H1 (cell line): ENCODE measurements around the gene C1GALT1C1. TPM values are rescaled to one million over a fixed set of nuclear protein-coding genes. Genes with fewer than 3 reads are reported as not detected.

Source experiments
- CTCF ChIA-PET: fragments of 300-600 bp; sonication (Branson Sonifier 250); formaldehyde crosslinking; loops from one replicate; lab custom pipeline; 2021; ENCODE audit not compliant: partially characterized antibody; lab: Charles Lee
- POLR2A ChIA-PET: fragments of 300-600 bp; sonication (Branson Sonifier 250); formaldehyde crosslinking; loops from one replicate; lab custom pipeline; 2021; ENCODE audit warnings: inconsistent platforms; ENCODE audit not compliant: partially characterized antibody; lab: Charles Lee
- DNase-seq, 2 experiments: peaks; one replicate each; pipeline versions ENCODE4 v3.0.0 to v3.0.0-alpha.2; 2010 to 2022; ENCODE audit warnings: low spot score in 2 of 2, low read depth in 1 of 2, mixed read lengths in 1 of 2
- FAIRE-seq: peaks from 2 replicates; lab custom pipeline; 2011; peaks lifted over from hg19 to GRCh38; lab: Jason Lieb, UNC
- H2AFZ ChIP-seq: 2 replicates; pipeline ENCODE4 v1.8.1; 2012; ENCODE audit warnings: low read length, inconsistent platforms
- H2AK5ac ChIP-seq: 2 replicates; pipeline ENCODE4 v1.6.1; 2013; ENCODE audit warnings: low read depth, low read length
- H2BK120ac ChIP-seq: replicated peaks from 2 replicates; pipeline ENCODE3; 2013; ENCODE audit warnings: low read depth, low read length, inconsistent platforms
- H2BK12ac ChIP-seq: 2 replicates; pipeline ENCODE4 v1.6.1; 2013; ENCODE audit warnings: low read depth, low read length
- H2BK15ac ChIP-seq: 2 replicates; pipeline ENCODE4 v1.6.1; 2013; ENCODE audit warnings: low read length
- H2BK20ac ChIP-seq: 2 replicates; pipeline ENCODE4 v1.6.1; 2013; ENCODE audit warnings: low read length
- H2BK5ac ChIP-seq: 2 replicates; pipeline ENCODE4 v1.6.1; 2013; ENCODE audit warnings: low read depth, low read length
- H3K14ac ChIP-seq: 2 replicates; pipeline ENCODE4 v1.6.1; 2013; ENCODE audit warnings: inconsistent platforms; ENCODE audit not compliant: insufficient read length
- H3K18ac ChIP-seq: 2 replicates; pipeline ENCODE4 v1.6.1; 2013; ENCODE audit warnings: low read length; ENCODE audit errors: extremely low read depth
- H3K23ac ChIP-seq: 2 replicates; pipeline ENCODE4 v1.6.1; 2013; ENCODE audit warnings: inconsistent platforms; ENCODE audit not compliant: insufficient read length
- H3K23me2 ChIP-seq: 2 replicates; pipeline ENCODE4 v1.6.1; 2013; ENCODE audit warnings: low read depth, low read length
- H3K27ac ChIP-seq: 2 replicates; pipeline ENCODE4 v1.6.1; 2011; ENCODE audit warnings: low read depth, low read length, inconsistent platforms
- H3K27me3 ChIP-seq, 4 experiments: replicated peaks in 1 of 4; 1 replicate in 1 of 4; 2 replicates in 3 of 4; pipeline versions ENCODE4 v1.6.1 to v1.8.1; 2011 to 2013; ENCODE audit warnings: low read length in 3 of 4, mild to moderate bottlenecking in 3 of 4, inconsistent platforms in 2 of 4, mixed read lengths in 2 of 4, moderate library complexity in 1 of 4; ENCODE audit not compliant: control insufficient read depth in 3 of 4, insufficient read depth in 3 of 4; ENCODE audit errors: extremely low read depth in 1 of 4
- H3K36me3 ChIP-seq, 4 experiments: 2 replicates each; pipeline versions ENCODE4 v1.6.1 to v1.8.1; 2011 to 2013; ENCODE audit warnings: mild to moderate bottlenecking in 4 of 4, low read length in 3 of 4, moderate library complexity in 2 of 4, control low read depth in 1 of 4, inconsistent platforms in 1 of 4; ENCODE audit not compliant: insufficient read depth in 4 of 4, control insufficient read depth in 2 of 4
- H3K4ac ChIP-seq: replicated peaks from 2 replicates; pipeline ENCODE3; 2013; ENCODE audit warnings: low read length, low read depth, mixed read lengths, inconsistent platforms; ENCODE audit not compliant: insufficient read length
- H3K4me1 ChIP-seq, 4 experiments: replicated peaks in 1 of 4; 1 replicate in 1 of 4; 2 replicates in 3 of 4; pipeline versions ENCODE4 v1.6.1 to v1.8.1; 2011 to 2013; ENCODE audit warnings: low read length in 3 of 4, inconsistent platforms in 2 of 4, mixed read lengths in 1 of 4; ENCODE audit not compliant: insufficient read depth in 4 of 4, control insufficient read depth in 3 of 4
- H3K4me2 ChIP-seq, 2 experiments: 2 replicates each; pipeline versions ENCODE4 v1.6.1 to v1.8.1; 2011 to 2013; ENCODE audit warnings: low read depth in 2 of 2, low read length in 2 of 2, control low read depth in 1 of 2, inconsistent platforms in 1 of 2, mild to moderate bottlenecking in 1 of 2; ENCODE audit not compliant: insufficient read depth in 1 of 2
- H3K4me3 ChIP-seq, 4 experiments: fragments of 200-600, 300-600 bp in 1 of 4; sonication (generic), shearing (Covaris generic), sonication (Bioruptor Twin) in 1 of 4; 2 replicates each; pipeline versions ENCODE4 v1.5.1 to v1.8.1; 2011 to 2016; ENCODE audit warnings: low read length in 4 of 4, low read depth in 3 of 4, control low read depth in 2 of 4, inconsistent platforms in 2 of 4, mild to moderate bottlenecking in 2 of 4, mixed read lengths in 1 of 4, moderate library complexity in 1 of 4; ENCODE audit not compliant: insufficient read depth in 2 of 4; ENCODE audit errors: extremely low read depth in 1 of 4
- H3K56ac ChIP-seq: replicated peaks from 2 replicates; pipeline ENCODE3; 2013; ENCODE audit warnings: low read depth, mild to moderate bottlenecking, mixed read lengths, low read length, inconsistent platforms; ENCODE audit not compliant: insufficient read length
- H3K79me1 ChIP-seq: 2 replicates; pipeline ENCODE4 v1.6.1; 2013; ENCODE audit warnings: low read depth, low read length, control low read depth
- H3K79me2 ChIP-seq, 2 experiments: 2 replicates each; pipeline versions ENCODE4 v1.6.1 to v1.8.1; 2012 to 2013; ENCODE audit warnings: low read length in 2 of 2, mild to moderate bottlenecking in 2 of 2, inconsistent platforms in 1 of 2; ENCODE audit not compliant: insufficient read depth in 2 of 2, control insufficient read depth in 1 of 2
- H3K9ac ChIP-seq, 4 experiments: replicated peaks in 1 of 4; 1 replicate in 1 of 4; 2 replicates in 3 of 4; pipeline versions ENCODE4 v1.6.1 to v1.8.1; 2011 to 2013; ENCODE audit warnings: low read depth in 3 of 4, low read length in 3 of 4, control low read depth in 2 of 4, mild to moderate bottlenecking in 2 of 4, moderate library complexity in 2 of 4, inconsistent platforms in 1 of 4; ENCODE audit errors: extremely low read depth in 1 of 4
- H3K9me3 ChIP-seq, 2 experiments: 2 replicates each; pipeline versions ENCODE4 v1.6.1 to v1.8.1; 2012 to 2013; ENCODE audit warnings: mild to moderate bottlenecking in 2 of 2, moderate library complexity in 2 of 2, control low read depth in 1 of 2, inconsistent platforms in 1 of 2, low read depth in 1 of 2, low read length in 1 of 2, mixed read lengths in 1 of 2; ENCODE audit not compliant: insufficient read depth in 2 of 2
- H4K20me1 ChIP-seq, 2 experiments: replicated peaks in 1 of 2; 2 replicates each; pipeline versions ENCODE3 to v1.8.1; 2011 to 2013; ENCODE audit warnings: inconsistent platforms in 2 of 2, low read length in 2 of 2, mild to moderate bottlenecking in 1 of 2; ENCODE audit not compliant: insufficient read depth in 2 of 2, control insufficient read depth in 1 of 2
- H4K5ac ChIP-seq: 2 replicates; pipeline ENCODE4 v1.6.1; 2013; ENCODE audit warnings: low read length, low read depth, mixed read lengths, inconsistent platforms; ENCODE audit not compliant: insufficient read length
- H4K8ac ChIP-seq: 2 replicates; pipeline ENCODE4 v1.8.0; 2013; ENCODE audit warnings: mild to moderate bottlenecking, moderate library complexity, low read length, inconsistent platforms; ENCODE audit not compliant: insufficient read depth; ENCODE audit errors: extremely low read depth
- H4K91ac ChIP-seq: replicated peaks from 2 replicates; pipeline ENCODE3; 2013; ENCODE audit warnings: low read length, mixed read lengths, inconsistent platforms; ENCODE audit not compliant: insufficient read length
- CBX8 ChIP-seq: fragments of 300-800, 300-1000 bp; sonication (generic); IDR thresholded peaks from 2 replicates; pipeline ENCODE4 v1.7.1; 2016; ENCODE audit warnings: low read depth, low read length, borderline replicate concordance
- SAP30 ChIP-seq: fragments of 300-600 bp; sonication (generic); IDR thresholded peaks from 2 replicates; pipeline ENCODE4 v1.7.1; 2012; ENCODE audit warnings: low read length, moderate library complexity, mild to moderate bottlenecking, inconsistent platforms; ENCODE audit not compliant: insufficient read depth, insufficient replicate concordance
- WGBS, 2 experiments: shearing (Covaris generic) in 1 of 2; methylation state at CpG; one replicate each; pipeline versions ENCODE4 v1.1.6 to v1.1.7; 2013 to 2015; ENCODE audit warnings: low lambda C conversion rate in 2 of 2, mixed read lengths in 2 of 2, inconsistent platforms in 1 of 2, low coverage in 1 of 2, missing lambda C conversion rate in 1 of 2; ENCODE audit not compliant: insufficient replicate concordance in 2 of 2, insufficient coverage in 1 of 2, insufficient read length in 1 of 2; ENCODE audit errors: extremely low coverage in 1 of 2, missing lambda C conversion rate in 1 of 2; 5-methylcytosine and 5-hydroxymethylcytosine counted together
- polyA plus RNA-seq, 7 experiments: library from polyadenylated mRNA; depleted of rRNA in 3 of 7; stranded (reverse) in 5 of 7; unstranded in 2 of 7; fragments of >200 nt in 5 of 7; fragments of 200-250 nt in 2 of 7; gene quantifications; 1 replicate in 5 of 7; 2 replicates in 1 of 7; 4 replicates in 1 of 7; pipeline versions ENCODE4 v1.2.1 to v1.2.3, GENCODE V29; 2011 to 2013; ENCODE audit warnings: missing spikeins in 2 of 7, mixed read lengths in 2 of 7
- total RNA-seq: library from RNA; stranded (reverse); fragmentation: NEBNext Ultra II Directional; extraction: Animal tissue kit (Norgen Biotek cat#: 25700); gene quantifications from 2 replicates; pipeline ENCODE4 v1.2.1, GENCODE V29; 2021

C1GALT1C1 gene
- total and polyA plus RNA-seq, 2 of the 8 experiments (the other 6 are each of a cell fraction or from before 2014, with no cell fraction given): 12.5 to 13.9 TPM

- WGBS, 2 experiments: 100% methylated on average over 1 of the region's 1 CpG; no CpG with 5 or more reads in 1 of the 2 experiments
- Histone ChIP-seq H3K14ac (no peak overlapping the region), H4K8ac (no peak overlapping the region), H3K79me2 (no peaks in the 10 kb centered on the region), H3K79me1 (no peaks in the 10 kb centered on the region), H2BK20ac (no peak overlapping the region), H3K23me2 (no peaks in the 10 kb centered on the region), H2BK5ac (no peak overlapping the region), H2BK15ac (no peak overlapping the region), H3K9ac (no peak overlapping the region), H3K9me3 (no peaks in the 10 kb centered on the region), H3K18ac (no peak overlapping the region), H4K20me1 (no peaks in the 10 kb centered on the region), H3K4me1 (no peaks in the 10 kb centered on the region), H2AK5ac (no peak overlapping the region), H4K5ac (no peak overlapping the region), H3K27ac (no peak overlapping the region), H4K91ac (no peak overlapping the region), H3K56ac (no peak overlapping the region), H3K36me3 (peaks cover 0 to 19% (median 0%) of the 10 kb centered on the region in 4 experiments; a peak in 2 of 8 replicates), H3K4ac (no peak overlapping the region)
- no peak for FAIRE-seq
- no peak for DNase-seq
- CTCF ChIA-PET: no interaction called here
- POLR2A ChIA-PET: no interaction called here
- TF ChIP-seq CBX8: no peak
- TF ChIP-seq SAP30: no peak
- TF ChIP-seq, all 59 proteins: peak for 0
- no peaks in the 10 kb centered on the region for H3K27me3 ChIP-seq
- no peak overlapping the region for H2BK120ac ChIP-seq
- no peak overlapping the region for H3K4me3 ChIP-seq
- no peak overlapping the region for H2BK12ac ChIP-seq
- H2AFZ ChIP-seq: no peak overlapping the region
- H3K4me2 ChIP-seq: no peak overlapping the region
- H3K23ac ChIP-seq: no peak overlapping the region
Observed at GRCh38 chrX:120612086-120612485, 17.8 kb downstream of the C1GALT1C1 start.
